ENCODE results near the gene KCNMA1.

- TF ChIP-seq, protein P1, sequence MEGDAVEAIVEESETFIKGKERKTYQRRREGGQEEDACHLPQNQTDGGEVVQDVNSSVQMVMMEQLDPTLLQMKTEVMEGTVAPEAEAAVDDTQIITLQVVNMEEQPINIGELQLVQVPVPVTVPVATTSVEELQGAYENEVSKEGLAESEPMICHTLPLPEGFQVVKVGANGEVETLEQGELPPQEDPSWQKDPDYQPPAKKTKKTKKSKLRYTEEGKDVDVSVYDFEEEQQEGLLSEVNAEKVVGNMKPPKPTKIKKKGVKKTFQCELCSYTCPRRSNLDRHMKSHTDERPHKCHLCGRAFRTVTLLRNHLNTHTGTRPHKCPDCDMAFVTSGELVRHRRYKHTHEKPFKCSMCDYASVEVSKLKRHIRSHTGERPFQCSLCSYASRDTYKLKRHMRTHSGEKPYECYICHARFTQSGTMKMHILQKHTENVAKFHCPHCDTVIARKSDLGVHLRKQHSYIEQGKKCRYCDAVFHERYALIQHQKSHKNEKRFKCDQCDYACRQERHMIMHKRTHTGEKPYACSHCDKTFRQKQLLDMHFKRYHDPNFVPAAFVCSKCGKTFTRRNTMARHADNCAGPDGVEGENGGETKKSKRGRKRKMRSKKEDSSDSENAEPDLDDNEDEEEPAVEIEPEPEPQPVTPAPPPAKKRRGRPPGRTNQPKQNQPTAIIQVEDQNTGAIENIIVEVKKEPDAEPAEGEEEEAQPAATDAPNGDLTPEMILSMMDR (IDR thresholded peaks at IDR 0.05): no peak
- no peak for TF ChIP-seq POLR2AphosphoS5 (IDR thresholded peaks at IDR 0.05)
These were observed 440.1 kb downstream of the KCNMA1 start for GRCh38 chr10:77197544-77197943.
